ENCODE data around the gene HNF1A.

- no peak for TF ChIP-seq POLR2A (IDR thresholded peaks at IDR 0.05)
- no peak for TF ChIP-seq POLR2AphosphoS5 (IDR thresholded peaks at IDR 0.05)
- no peak for TF ChIP-seq CTCF (IDR thresholded peaks at IDR 0.05)
Observed at GRCh38 chr12:121001060-121001459, 22.7 kb downstream of the HNF1A start.

All from gastroesophageal sphincter (tissue), 3 donors.